Activated CD4-positive, alpha-beta T cell treated with anti-CD3 and anti-CD28 coated beads, Interleukin-2, amount 50 U/mL, for 16 hours (primary cell): ENCODE data around the gene DLL4.
"Not testable (repeated sequence)": the region's sequence is repeated elsewhere in the genome, so short reads cannot be mapped to it uniquely, and the experiment has no call there.

ENCODE experiments used
- DNase-seq: peaks from one replicate; pipeline ENCODE4 v3.0.0-alpha.2; 2020

The DLL4 gene

DNA sequence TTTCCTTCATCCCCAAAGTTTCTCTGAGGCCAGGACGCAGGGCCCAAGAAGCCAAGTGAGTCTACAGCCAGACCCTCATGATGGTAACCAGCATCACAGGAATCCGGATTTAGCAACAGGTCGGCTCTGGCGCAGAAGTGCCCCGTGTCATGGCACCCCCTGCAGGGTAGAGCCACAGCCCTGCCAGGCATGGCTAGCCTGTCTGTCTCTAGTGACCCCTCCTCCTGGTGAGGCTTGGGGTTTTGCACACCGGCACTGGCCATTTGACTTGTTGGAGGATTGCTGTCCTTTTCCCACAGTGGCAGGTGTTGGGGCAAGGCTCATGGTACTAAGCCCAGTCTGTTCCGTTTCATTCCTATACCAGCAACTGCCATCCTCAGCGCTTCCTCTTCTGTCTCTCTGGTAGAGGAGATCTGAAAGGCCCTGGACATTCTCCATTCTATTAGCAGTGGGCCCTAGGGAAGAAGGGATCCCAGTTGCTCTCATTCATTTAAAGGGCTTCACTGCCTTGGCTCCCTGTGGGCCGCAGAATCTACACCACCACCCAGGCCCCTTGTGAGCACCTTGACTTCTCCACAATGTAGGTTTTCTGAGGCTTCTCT is 14.7 kb downstream of the DLL4 start:
- no peak for DNase-seq

DNA sequence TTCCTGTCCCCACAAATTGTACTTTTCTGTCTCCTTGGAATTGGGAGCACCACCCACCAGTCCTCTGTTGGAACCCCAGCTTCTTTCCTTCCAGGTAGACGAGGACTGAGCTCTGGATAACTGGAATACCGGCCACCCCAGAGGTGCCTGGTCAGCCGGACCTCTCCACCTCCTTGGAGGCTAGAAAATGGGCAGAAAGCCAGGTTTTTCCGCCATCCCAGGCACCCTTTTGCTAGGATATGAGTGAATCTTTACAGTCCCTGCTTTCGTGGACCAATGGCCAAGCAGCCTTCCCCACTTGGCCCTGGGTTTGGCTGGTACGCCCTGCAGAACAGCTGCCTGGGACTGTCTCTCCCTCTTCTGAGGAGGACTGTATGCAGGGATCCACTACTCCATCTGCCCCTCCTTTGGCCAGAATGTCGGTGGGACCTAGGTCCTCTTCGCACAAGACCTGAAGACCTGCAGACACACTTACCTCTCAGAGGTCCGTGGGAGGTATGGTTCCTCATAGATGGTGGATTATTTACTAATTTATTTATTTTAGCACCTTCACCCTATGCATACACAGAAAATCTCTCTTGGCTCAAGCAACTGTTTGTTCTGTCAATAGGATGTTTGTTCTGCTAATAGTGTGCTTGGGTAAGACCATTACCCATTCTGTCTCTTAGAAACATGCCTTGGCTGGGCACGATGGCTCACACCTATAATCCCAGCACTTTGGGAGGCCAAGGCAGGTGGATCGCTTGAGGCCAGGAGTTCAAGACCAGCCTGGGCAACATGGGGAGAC is 15.6 kb downstream of the DLL4 start:
- DNase-seq: no peak

DNA sequence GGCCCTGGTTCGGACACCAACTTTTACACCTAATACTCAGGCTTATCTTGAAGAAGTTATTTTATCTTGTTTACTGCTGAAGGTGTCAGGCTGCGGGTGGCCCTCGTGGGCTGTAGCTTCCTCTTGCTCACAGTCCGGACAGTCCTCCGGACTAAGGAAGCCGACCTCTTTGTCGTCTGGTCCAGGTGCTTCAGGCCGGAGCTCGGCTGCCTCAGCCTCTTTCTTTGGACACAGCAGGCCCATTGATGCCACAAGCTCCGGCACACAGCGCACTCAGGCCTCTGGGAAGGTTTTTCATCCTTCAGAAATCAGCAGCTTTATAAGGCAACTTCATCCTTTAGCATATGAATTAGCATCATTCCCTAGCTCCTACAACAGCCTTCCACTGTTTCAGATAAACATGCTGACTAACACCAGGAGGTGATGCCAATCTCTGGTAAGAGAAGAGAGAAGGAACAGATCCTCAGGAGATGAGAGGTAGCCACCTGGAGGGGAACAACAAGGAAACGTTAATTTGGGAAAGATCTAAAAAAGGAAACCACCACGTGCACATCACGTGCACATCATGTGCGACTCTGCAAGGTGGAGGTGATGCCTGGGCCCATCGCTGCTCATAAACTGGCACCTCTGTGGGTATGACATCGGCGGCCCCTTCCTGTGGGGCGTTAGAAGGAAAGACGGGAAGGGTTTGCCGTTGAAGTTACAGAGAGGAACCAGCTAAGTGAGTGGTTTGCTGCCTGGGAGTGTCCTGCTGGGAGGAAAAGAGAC is 19.8 kb downstream of the DLL4 start:
- DNase-seq: no peak

DNA sequence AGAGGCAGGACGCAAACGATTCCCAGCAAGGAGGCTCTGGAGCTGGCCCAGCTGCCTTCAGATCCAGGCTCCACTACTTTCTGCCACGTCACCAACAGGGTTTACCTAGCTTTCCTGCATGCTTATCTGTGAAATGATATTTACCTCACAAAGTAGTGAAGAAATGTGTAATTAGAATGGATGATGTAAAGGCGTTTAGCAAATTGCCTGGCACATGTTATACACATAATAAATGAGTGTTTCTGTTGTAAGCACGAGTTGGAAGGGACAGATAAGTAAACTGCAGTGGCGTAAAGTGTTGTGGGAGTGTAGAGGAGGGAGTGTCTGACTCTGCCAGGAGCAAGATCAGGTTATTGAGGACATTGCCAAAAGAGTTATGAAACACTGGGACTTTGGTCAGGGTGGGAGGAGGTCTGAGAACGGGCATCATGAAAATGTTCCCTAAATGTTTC is 20.6 kb downstream of the DLL4 start:
- DNase-seq: no peak

DNA sequence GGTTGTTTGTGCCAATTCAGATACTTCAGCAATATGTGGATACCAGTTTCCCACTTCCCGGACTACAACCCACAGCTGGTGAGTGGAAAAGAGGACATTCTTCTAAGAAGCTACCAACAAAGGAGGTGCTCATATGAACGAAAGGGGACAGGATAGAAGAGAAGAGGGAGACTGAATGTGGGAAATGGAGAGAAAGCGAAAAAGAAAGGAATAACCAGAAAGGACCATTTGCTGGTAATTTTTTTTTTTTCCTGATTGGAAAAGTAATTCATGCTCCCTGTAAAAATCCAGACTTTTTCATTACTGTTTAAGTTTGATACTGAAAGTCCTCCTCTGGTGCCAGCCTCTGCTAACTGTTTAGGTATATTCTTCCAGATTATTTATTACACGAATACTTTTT is 22.6 kb downstream of the DLL4 start:
- DNase-seq: no peak

DNA sequence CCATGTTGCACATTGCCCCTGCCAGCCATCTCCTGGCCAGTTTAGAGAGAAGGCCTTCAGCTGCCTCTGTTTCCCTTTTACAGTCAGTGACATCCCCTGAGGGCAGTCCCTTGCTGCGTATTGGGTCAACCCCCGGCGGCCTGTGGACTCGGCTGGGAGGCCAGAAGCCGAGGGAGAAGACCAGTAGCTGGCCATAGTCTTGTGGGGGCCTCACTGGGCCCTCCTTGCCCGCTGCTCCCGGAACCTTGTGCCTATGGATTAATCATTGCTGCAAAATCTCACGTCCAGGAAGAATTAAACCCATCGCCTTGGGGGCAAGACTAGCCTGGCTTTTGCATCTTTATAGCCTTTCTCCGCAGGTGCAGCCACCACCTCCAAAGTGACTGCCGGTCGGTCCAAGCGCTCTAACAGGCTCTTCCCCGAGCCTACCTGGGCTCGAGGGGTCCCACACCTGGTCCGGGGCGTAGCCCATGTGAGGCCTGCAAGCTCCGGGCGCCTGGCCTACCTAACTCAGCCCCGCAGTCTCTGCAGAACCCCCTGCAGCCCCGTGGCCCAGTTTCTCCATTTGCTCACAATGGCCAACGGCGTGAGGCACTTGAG is 23.3 kb downstream of the DLL4 start:
- DNase-seq: no peak

DNA sequence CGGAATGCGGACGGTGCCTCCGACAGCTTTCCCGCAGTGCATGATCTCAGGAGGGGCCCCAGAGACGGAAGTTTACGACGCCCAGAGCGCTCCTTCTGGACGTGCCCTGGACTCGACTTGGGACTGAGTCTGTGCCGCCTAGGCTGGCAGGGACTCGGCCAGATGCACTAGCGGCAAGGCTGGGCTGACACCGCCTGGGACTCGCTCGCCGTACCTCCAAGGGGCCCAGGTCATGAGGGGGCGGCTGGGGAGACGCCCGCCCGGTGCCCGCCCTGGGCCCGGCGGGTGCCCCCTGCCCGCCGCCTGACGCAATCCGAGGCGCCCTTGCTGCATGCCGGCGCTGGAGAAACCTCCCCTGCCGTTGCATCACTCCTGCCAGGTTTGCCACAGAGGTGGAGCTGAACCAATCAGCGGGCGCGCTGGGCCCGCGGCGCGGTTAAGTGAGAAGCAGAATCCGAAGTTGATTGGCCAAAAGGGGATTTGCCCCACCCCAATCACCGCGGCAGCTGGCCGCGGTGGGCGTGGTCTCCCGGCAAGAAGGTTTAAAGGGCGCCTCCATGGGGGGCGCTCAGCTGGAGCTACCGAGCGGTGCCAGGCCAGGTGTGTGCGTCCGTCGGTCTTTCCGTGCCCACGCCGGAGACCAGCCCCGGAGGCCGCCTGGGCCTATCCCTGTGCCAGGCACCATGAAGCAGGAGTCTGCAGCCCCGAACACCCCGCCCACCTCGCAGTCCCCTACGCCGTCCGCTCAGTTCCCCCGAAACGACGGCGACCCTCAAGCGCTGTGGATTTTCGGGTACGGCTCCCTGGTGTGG is 24.0 kb downstream of the DLL4 start, which contains the start of gene CHAC1:
TSS of gene CHAC1 (plus strand) at position 571 of the 812 bp plus-strand sequence. CDS start at position 684, 113 bp downstream.
- DNase-seq: peak; percentile 99

DNA sequence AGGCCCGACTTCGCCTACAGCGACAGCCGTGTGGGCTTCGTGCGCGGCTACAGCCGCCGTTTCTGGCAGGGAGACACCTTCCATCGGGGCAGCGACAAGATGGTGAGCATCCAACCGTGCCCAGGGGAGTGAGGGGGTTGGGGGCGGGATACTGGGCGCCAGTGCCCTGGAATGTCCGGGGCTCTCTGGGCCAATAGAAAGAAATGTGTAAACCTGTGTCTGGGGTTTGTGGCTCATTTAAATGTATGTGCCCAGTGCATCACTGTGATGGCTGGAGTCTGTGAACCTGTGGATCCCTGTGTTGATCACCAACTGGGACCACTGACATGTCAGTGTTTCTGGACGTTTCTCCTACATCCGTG is 24.6 kb downstream of the DLL4 start:
- DNase-seq: no peak

DNA sequence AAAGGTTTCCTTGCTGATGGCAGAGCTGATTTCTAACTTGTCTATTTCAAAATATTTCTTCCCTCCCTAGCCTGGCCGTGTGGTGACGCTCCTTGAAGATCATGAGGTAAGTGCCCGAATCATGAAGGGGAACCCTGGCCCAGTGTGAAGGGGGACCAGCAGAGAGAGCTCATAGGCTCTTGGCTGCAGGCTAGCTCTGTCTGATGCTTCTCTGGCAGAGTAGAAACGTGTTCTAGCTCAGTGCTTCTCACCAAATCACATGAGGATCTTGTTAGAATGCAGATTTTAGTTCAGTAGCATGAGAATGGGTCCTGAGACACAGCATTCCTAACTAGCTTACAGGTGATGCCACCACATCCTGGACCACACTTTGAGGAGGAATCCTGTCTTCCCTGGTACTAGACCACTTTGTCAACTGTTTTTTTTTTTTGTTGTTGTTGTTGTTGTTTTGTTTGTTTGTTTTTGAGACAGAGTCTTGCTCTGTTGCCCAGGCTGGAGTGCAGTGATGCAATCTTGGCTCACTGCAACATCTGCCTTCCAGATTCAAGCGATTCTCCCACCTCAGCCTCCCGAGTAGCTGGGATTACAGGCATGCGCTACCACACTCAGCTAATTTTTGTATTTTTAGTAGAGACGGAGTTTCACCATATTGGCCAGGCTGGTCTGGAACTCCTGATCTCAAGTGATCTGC is 25.2 kb downstream of the DLL4 start:
- not testable (repeated sequence) for DNase-seq

DNA sequence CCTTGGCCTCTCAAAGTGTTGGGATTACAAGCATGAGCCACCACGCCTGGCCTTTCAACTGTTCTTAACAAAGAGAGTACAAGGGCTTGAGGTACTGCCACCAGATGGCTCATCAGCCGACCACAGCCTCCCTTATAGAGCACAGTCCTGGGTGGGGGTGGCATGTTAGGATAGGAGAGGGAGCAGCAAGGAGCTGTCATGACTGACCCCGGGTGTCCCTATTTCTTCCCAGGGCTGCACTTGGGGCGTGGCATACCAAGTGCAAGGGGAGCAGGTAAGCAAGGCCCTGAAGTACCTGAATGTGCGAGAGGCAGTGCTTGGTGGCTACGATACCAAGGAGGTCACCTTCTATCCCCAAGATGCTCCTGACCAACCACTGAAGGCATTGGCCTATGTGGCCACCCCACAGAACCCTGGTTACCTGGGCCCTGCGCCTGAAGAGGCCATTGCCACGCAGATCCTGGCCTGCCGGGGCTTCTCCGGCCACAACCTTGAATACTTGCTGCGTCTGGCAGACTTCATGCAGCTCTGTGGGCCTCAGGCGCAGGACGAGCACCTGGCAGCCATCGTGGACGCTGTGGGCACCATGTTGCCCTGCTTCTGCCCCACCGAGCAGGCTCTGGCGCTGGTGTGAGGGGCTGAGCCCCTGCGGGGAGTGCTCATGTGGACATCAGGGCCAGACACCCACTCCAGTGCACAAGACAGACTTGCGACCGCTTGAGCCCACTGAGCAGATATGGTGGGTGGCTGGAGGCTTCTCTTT is 26.2 kb downstream of the DLL4 start:
- DNase-seq: no peak

DNA sequence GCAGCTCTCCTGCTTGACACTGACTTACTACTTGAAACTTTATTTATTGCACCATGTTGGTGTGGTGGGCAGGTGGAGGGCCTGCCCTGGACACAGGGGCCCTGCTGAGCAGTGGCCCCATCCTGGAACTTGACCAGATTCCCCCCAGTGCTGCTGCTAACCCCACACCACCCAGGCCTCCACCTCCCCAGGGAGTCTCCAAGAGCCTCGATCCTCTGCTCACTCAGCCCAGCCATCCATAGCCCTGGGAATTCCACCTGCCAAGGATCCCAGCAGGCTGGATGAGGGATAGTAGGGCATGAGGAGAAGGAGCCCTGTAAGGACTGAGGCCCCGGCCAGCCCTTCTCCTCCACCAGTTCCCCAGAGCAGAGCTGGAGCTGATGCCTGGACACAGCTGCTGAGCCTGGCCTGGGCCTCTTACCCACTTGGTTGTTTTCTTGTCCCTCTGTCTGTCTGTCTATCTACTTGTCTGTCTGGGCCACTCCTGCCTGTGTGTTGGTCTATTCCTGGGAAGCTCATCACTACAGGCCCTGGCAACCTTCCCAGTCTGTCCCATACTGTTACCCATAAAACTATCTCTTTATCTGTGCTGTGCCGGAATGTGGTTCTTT is 26.9 kb downstream of the DLL4 start:
- no peak for DNase-seq

DNA sequence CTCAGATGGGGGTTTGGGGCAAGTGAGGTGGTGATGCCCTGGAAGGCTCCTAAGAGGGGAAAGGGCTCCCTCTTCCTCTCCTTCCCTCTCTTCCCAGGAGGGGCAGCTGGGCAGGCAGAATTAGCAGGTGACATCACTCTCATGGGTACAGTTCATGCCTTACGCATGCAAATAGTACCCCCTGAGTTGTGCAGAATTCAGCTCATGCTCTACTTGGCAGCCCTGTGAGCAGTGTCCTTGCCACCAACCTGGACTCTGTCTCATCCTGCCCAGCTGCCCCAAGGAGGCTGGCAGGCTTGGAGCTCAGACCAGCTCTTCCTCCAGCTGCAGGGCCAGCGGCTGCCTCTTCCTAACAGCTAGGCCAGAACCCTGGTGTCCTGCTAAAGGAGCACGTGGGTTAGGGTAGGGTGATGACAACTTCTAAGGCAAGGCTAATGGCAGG is 27.4 kb downstream of the DLL4 start:
- no peak for DNase-seq

DNA sequence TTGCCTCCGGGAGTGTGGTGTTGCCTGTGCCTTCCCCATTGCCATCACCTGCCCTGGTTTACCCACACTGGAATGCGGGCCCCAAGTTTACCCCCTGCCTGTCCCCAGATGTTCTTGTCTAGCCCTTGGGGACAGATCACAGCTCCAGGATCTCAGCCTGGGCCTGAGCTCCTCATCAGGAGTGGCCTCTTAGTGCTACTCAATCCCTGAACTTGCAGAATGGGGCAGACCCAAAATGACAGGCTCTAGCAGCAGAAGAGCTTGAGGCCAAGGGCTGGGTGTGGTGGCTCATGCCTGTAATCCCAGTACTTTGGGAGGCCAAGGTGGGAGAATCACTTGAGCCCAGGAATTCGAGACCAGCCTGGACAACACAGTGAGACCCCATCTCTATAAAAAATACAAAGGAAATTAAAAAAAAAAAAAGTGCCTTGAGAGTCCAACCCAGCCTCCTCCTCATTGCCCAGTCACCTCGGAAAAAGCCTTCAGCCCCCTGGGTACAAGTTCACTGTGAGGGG is 28.0 kb downstream of the DLL4 start:
- no peak for DNase-seq

DNA sequence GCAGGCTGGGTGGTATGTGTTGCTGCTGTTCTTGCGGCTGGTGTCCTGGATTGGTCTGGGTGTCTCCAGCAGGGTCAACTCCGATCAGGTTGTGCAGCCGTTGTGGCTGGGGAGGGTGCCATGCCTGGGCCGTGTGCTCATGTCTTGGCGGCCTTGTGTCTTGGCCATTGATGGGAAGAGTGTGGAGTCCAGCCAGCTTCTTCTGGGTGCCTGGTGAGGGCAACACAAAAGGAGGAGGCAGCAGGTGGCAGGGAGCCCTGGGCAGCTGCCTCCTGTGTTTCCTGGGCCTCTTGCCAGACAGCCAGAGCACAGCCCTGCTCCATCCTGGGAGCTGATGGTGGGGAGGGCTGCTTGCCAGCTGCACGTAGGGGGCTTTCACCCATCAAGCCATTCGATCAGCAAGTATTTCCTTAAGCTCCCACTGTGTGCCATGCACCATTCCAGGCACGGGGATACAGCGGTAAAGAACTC is 28.5 kb downstream of the DLL4 start:
- no peak for DNase-seq

DNA sequence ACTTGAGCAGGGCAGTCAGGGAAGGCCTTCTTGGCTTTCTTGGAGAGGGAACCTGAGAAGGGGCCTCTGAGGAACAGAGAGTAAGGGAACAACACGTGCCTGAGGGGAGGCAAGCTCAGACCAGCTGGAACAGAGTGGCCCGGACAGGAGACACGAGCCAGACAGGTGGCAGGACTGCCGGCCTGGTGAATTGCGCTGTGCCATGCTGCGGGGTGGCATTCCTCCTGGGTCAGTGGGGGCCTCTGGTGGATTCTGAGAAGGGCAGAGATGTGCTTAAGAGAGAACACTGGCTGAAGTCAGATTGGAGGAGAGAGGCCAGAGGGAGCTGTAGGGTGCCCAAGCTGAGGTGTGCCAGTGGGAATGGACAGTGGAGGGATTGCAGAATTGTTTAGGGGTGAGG is 29.0 kb downstream of the DLL4 start:
- no peak for DNase-seq

DNA sequence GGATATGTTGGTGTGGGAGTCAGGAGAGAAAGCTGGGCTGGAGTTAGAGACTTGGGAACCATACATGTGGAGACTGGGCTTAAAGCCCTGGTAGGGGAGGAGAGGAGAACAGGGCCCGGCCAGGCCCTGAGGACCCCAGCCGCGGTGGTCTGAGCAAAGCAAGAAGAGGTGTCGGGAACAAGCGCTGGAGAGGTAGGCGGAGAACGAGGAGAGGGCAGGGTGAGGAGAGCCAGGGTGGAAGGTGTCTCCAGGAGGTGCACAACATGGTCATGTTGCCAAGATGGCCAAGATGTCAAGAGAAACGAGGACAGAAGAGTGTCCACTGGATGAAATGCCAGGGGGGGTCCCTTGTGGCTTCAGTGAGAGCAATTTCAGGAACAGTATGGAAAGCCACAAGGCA is 29.6 kb downstream of the DLL4 start:
- no peak for DNase-seq

DNA sequence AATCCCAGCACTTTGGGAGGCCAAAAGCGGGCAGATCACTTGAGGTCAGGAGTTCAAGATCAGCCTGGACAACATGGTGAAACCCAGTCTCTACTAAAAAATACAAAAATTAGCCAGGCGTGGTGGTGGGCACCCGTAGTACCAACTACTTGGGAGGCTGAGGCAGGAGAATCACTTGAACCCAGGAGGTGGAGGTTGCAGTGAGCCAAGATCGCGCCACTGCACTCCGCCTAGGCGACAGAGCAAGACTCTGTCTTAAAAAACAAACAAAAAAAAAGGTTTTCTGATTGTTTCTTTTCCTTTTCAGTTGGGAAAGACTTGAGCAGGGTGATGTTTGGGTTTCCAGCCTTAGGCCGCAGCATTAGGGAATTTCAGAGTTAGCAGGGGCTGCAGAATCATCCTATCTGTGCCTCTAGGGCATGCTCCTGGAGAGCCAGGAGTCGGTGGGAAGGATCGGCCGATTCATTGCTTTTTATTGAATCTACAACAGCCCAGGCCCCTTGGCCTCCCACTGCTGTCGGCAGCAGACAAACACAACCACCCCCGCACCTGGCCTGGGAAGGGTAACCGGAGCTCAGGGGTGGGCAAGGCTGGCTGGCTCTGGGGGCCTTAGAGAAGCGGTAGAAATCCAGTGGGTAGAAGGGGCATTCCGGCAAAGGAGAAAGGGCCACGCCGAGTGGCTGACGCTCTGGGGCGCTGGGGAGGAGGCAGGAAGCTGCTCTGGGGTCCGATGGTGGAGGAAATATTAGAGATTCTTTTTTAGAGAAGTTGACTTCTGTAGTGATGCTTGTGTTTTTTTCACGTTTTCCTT is 30.4 kb downstream of the DLL4 start:
- no peak for DNase-seq

DNA sequence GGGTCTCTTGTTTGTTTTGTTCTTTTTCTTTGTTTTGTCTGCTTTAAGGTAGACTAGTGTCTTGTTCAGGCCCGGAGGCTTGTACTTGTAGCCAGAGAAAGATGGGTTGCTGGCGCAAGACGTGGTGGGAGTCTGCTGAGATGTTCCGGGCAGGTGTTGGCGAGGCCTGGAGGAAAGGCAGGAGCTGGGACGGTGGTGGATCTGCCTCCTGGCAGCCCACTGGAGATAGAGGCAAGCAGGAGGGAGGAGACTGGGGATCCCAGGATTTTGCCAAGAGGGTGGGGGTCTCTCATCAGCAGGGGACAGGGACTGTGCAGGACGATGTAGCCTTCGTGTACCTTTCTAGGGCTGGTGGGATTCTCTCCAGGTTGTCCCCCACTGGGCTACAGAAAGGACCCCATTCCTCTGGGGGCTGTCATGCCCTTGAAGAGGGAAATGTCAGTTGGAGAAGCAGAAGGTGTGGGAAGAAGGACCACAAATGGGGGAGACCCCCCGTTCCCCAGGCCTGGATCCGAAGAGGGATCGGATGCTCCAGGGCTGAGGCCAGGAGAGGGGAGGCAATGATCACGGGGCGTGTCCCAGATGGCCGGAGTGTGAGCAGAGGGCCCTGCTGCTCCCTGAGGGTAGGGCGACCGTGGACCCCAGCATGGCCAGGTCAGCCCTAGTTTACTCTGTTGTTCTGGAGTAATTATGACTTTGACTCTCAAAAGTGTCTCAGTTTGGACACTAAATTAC is 31.2 kb downstream of the DLL4 start:
- DNase-seq: no peak

DNA sequence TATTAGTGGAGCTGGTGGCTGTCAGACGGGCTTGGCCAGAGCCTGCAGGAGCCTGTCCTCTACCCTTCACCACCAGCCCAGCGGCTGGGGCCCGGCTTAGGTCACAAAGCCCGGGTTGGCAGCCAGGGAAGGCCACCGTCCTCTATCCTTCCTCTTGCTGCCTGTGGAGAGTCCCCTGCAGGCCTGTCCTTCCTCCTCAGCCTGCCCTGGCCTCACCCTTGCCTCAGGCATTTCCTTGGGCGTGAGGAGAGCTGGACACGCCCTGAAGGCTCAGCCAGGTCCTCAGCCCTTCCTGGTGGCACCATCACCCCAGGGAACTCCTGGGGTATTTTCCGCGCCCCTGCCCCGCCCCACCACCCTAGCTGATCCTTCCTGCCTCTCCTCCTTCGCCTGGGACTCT is 31.8 kb downstream of the DLL4 start:
- DNase-seq: no peak
